ENCODE results near the gene FATE1. TPM values are rescaled to one million over a fixed set of nuclear protein-coding genes. Genes with fewer than 3 reads are reported as not detected.
"Not testable (repeated sequence)": the region's sequence is repeated elsewhere in the genome, so short reads cannot be mapped to it uniquely, and the experiment has no call there.

FATE1 gene
- total and polyA plus RNA-seq, 12 donors = 0.29 to 25.6 (median 0.61) TPM; not detected in 5

DNA sequence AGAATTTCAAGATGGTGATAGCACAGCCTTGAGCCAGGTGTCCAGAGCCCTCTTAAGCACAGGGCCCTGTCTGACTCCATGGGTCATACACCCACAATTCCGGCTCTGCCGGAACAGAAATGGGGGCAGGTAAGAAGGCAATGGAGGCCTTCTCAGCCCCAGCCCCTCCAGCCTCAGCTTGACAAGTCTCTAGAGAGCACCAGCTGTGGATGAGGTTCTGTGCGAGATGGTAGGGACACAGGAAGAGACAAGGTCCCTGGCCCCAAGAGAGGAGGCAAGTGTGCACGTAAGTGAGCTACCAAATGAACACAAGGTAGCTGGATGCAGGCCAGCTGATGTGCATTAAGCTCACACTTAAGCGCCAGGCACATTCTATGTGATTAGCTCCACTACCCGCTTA, 23.0 kb upstream of the FATE1 start:
- intact Hi-C loops (cut with DNase I) = no loop called here
- TF ChIP-seq, protein P1, sequence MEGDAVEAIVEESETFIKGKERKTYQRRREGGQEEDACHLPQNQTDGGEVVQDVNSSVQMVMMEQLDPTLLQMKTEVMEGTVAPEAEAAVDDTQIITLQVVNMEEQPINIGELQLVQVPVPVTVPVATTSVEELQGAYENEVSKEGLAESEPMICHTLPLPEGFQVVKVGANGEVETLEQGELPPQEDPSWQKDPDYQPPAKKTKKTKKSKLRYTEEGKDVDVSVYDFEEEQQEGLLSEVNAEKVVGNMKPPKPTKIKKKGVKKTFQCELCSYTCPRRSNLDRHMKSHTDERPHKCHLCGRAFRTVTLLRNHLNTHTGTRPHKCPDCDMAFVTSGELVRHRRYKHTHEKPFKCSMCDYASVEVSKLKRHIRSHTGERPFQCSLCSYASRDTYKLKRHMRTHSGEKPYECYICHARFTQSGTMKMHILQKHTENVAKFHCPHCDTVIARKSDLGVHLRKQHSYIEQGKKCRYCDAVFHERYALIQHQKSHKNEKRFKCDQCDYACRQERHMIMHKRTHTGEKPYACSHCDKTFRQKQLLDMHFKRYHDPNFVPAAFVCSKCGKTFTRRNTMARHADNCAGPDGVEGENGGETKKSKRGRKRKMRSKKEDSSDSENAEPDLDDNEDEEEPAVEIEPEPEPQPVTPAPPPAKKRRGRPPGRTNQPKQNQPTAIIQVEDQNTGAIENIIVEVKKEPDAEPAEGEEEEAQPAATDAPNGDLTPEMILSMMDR (IDR thresholded peaks at IDR 0.05) = no peak
- no peak for TF ChIP-seq POLR2A (IDR thresholded peaks at IDR 0.05)
- H3K36me3 ChIP-seq (replicated peaks in 1 of 2) = no peaks in the 10 kb centered on the region
- DNase-seq = no peak
- H3K4me3 ChIP-seq = no peak overlapping the region
- no peaks in the 10 kb centered on the region for H3K9me3 ChIP-seq (replicated peaks in 1 of 3)
- no peak overlapping the region for H3K27ac ChIP-seq
- peaks cover 19% of the 10 kb centered on the region for H3K27me3 ChIP-seq
- WGBS, 4 donors = 86 to 93% (median 88%) methylated on average over 6 of the region's 6 CpGs; no CpG with 5 or more reads in 1 of the 4 donors
- no peaks in the 10 kb centered on the region for H3K4me1 ChIP-seq (replicated peaks in 1 of 2)

DNA sequence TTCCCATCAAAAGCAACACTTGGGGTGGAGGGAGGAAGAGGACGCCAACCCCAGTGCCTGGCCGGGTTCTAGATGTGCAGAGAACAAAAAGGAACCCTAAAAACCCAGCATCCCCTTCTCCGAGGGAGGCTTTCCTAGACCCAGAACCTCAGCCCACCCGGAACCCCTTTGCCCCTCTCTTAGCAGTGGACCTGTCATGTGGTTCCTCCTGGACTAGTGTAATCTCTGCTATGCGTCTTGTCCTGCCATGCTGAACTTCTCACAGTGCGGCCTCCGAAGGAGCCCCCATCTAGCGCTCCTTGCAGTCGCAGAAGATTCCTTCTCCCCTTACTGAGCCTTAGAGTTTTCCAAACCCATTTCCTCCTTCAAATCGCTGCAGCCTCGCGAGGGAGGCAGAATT, 21.7 kb upstream of the FATE1 start:
- Histone ChIP-seq H3K27me3 (peaks cover 19% of the 10 kb centered on the region), H3K4me1 (replicated peaks in 1 of 2) (no peaks in the 10 kb centered on the region), H3K9me3 (replicated peaks in 1 of 3) (no peaks in the 10 kb centered on the region), H3K36me3 (replicated peaks in 1 of 2) (no peaks in the 10 kb centered on the region), H3K4me3 (no peak overlapping the region), H3K27ac (no peak overlapping the region)
- DNase-seq = no peak
- TF ChIP-seq, protein P1 (IDR thresholded peaks at IDR 0.05) = no peak
- no peak for TF ChIP-seq POLR2A (IDR thresholded peaks at IDR 0.05)
- intact Hi-C loops (cut with DNase I) = no loop called here
- WGBS, 4 donors = 66 to 71% (median 67%) methylated on average over 10 to 12 of the region's 12 CpGs

DNA sequence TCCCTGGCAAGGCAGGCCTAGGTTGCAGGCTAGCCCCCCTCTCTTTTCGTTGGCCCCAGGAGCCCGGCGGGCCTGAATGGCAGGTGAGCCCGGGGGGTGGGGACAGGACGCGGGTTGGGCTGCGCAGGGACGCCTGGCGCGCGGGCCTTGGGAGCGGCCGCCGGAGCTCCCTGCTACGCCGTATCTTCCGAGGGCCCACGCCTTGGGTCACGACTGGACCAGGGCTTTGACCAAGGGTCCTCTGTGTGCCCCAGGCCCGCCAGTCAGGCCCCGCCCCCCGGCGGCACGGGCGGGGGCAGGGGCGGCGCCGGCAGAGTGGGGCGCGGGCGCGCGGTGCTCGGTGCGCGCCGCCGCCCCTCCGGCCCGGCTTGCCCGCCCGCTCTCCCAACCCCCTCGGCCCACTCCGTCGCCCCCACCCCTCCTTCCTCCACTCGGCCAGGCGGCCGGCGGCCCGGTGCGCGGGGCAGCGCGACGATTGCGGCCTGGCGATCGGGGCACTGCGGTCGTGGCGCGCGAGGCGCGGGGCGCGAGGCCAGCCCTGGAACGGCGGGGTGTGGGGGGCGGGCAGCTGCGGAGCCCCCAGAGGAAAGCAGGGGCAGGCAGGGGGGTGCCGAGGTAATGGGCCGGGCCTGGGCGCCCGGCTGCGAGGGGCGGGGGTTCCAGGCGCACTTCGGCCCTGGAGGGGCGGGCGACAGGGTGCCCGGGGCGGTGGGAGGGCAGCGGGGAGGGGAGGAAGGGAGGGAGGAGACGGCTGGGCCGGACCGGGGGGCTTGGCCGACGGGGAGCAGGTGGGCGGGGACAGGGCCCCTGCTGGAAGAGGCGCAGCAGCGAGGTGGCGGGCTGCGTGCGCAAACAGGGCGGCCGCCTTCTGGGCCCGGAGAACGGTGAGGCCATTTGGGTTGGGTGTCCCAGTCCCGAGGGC, 20.9 kb upstream of the FATE1 start, which contains the start of gene PRRG3:
PRRG3 (plus strand) TSS at position 798 of the 922 bp plus-strand sequence. CDS start 3,357 bp downstream, outside the sequence.
- DNase-seq = no peak
- H3K36me3 ChIP-seq (replicated peaks in 1 of 2) = no peaks in the 10 kb centered on the region
- no peaks in the 10 kb centered on the region for H3K9me3 ChIP-seq (replicated peaks in 1 of 3)
- H3K4me3 ChIP-seq = no peak within 1 kb of the TSS
- 6 to 55% (median 27%) methylated on average over 25 to 93 of the region's 100 CpGs; no CpG with 5 or more reads in 1 of the 4 donors for WGBS, 4 donors
- intact Hi-C loops (cut with DNase I) = no loop called here
- no peaks in the 10 kb centered on the region for H3K4me1 ChIP-seq (replicated peaks in 1 of 2)
- TF ChIP-seq, protein P1 (IDR thresholded peaks at IDR 0.05) = no peak
- no peak for TF ChIP-seq POLR2A (IDR thresholded peaks at IDR 0.05)
- no peak within 1 kb of the TSS for H3K27ac ChIP-seq
- peaks cover 19% of the 10 kb centered on the region for H3K27me3 ChIP-seq

DNA sequence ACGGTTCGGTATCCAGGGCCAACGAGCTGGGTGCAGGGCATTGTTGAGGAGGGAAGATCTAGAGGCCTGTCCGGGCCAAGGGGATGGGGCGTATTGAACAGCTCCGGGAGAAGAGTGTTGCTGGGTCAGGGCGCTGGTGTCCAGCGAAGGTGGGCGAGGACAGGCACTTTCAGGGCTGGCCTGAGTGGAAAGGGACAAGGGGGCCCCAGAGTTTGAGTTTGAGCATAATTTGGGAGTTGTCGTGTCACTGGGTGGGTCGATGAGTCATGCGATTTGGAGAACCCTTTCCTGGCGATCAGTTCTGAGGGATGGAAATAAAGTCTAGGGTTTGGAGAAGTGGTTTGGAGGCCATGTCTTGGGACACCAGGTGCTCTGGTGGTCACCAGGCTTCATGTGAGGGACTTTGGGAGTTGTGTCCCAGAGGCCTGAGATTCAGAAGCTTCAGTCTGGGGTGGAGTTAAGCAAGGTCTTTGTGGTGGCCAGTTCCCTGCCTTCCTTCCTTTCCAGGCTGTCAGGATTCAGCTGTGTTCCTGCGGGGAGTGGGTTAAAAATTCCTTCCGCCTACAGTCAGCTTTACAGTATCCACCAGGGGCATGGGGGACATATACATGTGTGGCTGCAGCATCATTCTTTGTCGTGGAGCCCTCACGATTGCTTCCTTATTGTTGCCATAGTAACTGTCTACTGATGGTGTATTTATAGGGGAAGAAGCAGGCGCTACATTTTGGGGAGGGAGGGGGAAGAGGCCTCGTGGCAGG, 20.1 kb upstream of the FATE1 start:
- Histone ChIP-seq H3K4me3 (no peak overlapping the region), H3K4me1 (replicated peaks in 1 of 2) (no peaks in the 10 kb centered on the region), H3K27ac (no peak overlapping the region), H3K27me3 (peaks cover 19% of the 10 kb centered on the region), H3K36me3 (replicated peaks in 1 of 2) (no peaks in the 10 kb centered on the region), H3K9me3 (replicated peaks in 1 of 3) (no peaks in the 10 kb centered on the region)
- 27 to 54% (median 42%) methylated on average over 13 to 19 of the region's 19 CpGs for WGBS, 4 donors
- intact Hi-C loops (cut with DNase I) = no loop called here
- TF ChIP-seq, protein P1 (IDR thresholded peaks at IDR 0.05) = no peak
- TF ChIP-seq POLR2A (IDR thresholded peaks at IDR 0.05) = no peak
- DNase-seq = no peak

DNA sequence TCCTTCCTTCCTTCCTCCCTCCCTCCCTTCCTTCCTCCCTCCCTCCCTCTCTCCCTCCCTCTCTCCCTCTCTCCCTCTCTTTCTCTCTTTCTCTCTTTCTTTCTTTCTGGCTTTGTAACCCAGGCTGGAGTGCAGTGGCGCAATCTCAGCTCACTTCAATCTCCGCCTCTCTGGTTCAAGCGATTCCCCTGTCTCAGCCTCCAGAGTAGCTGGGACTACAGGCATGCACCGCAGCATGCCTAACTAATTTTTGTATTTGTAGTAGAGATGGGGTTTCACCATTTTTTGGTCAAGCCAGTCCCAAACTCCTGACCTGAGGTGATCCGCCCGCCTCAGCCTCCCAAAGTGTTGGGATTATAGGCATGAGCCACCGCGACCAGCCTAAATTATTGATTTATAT, 18.8 kb upstream of the FATE1 start:
- DNase-seq; H3K9me3 ChIP-seq (replicated peaks in 1 of 3); H3K36me3 ChIP-seq (replicated peaks in 1 of 2); H3K27ac ChIP-seq; intact Hi-C loops (cut with DNase I); H3K4me1 ChIP-seq (replicated peaks in 1 of 2); H3K4me3 ChIP-seq: not testable (repeated sequence)
- WGBS, 4 donors = 82 to 94% (median 89%) methylated on average over 8 of the region's 8 CpGs
- peaks cover 19% of the 10 kb centered on the region for H3K27me3 ChIP-seq

All from adrenal gland (tissue), 12 donors.